ENCODE results near the gene ABI1. TPM values are rescaled to one million over a fixed set of nuclear protein-coding genes. Genes with fewer than 3 reads are reported as not detected.

Gene ABI1
- total RNA-seq, 6 experiments from 2014 or later: 13.4 to 25.3 (median 17.4) TPM

- intact Hi-C loops (cut with DNase I): no loop called here
- Histone ChIP-seq H3K9me3 (no peaks in the 10 kb centered on the region), H3K4me1 (peaks cover 0 to 7% (median 3%) of the 10 kb centered on the region in 4 donors), H3K4me3 (no peak overlapping the region), H3K36me3 (peaks cover 0 to 10% (median 1%) of the 10 kb centered on the region in 4 donors), H3K27me3 (no peaks in the 10 kb centered on the region), H3K27ac (no peak overlapping the region)
- DNase-seq (no peak), ATAC-seq (no peak)
- 68% methylated on average over 5 of the region's 9 CpGs for WGBS (ENCODE audit: insufficient coverage, low coverage, low lambda C conversion rate, missing lambda C conversion rate)
- TF ChIP-seq POLR2A (IDR thresholded peaks at IDR 0.05) (no peak), CTCF (IDR thresholded peaks at IDR 0.05) (no peak)
These were observed 156.8 kb downstream of the ABI1 start for GRCh38 chr10:26703974-26704373.

- H3K27ac ChIP-seq: no peak overlapping the region
- ATAC-seq (no peak), DNase-seq (no peak)
- intact Hi-C loops (cut with DNase I): no loop called here
- H3K4me3 ChIP-seq: no peak overlapping the region
- TF ChIP-seq CTCF (IDR thresholded peaks at IDR 0.05) (no peak), POLR2A (IDR thresholded peaks at IDR 0.05) (no peak)
- H3K36me3 ChIP-seq: peaks cover 0 to 6% (median 1%) of the 10 kb centered on the region in 4 donors
- WGBS (ENCODE audit: insufficient coverage, low coverage, low lambda C conversion rate, missing lambda C conversion rate): 82% methylated on average over 4 of the region's 4 CpGs
- no peaks in the 10 kb centered on the region for H3K9me3 ChIP-seq
- H3K27me3 ChIP-seq: no peaks in the 10 kb centered on the region
- peaks cover 0 to 15% (median 3%) of the 10 kb centered on the region in 4 donors for H3K4me1 ChIP-seq
These were observed 157.7 kb downstream of the ABI1 start for GRCh38 chr10:26703096-26703495.

DNA sequence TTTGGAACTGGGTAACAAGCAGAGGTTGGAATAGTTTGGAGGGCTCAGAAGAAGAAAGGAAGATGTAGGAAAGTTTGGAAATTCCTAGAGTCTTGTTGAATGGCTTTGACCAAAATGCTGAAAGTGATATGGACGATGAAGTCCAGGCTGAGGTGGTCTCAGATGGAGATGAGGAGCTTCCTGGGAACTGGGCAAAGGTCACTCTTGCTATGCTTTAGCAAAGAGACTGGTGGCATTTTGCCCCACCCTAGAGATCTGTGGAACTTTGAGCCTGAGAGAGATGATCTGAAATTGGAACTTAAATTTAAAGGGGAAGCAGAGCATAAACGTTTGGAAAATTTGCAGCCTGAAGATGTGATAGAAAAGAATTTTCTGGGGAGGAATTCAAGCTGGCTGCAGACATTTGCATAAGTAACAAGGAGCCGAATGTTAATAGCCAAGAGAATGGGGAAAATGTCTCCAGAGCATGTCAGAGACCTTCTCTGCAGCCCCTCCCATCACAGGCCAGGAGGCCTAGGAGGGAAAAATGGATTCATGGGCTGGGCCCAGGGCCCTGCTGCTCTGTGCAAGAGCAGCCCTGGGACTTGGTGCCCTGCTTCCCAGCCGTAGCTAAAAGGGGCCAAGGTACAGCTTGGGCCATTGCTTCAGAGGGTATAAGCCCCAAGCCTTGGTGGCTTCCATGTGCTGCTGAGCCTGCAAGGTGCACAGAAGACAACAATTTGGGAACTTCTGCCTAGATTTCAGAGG lies 159.7 kb downstream of the ABI1 start:
- Histone ChIP-seq H3K4me1 (peaks cover 0 to 22% (median 3%) of the 10 kb centered on the region in 4 donors), H3K36me3 (peaks cover 0 to 3% (median 0%) of the 10 kb centered on the region in 4 donors), H3K9me3 (no peaks in the 10 kb centered on the region), H3K27ac (no peak overlapping the region), H3K27me3 (no peaks in the 10 kb centered on the region), H3K4me3 (no peak overlapping the region)
- 36% methylated on average over 4 of the region's 4 CpGs for WGBS (ENCODE audit: insufficient coverage, low coverage, low lambda C conversion rate, missing lambda C conversion rate)
- intact Hi-C loops (cut with DNase I): no loop called here
- TF ChIP-seq CTCF (IDR thresholded peaks at IDR 0.05) (no peak), POLR2A (IDR thresholded peaks at IDR 0.05) (no peak)
- ATAC-seq: no peak
- no peak for DNase-seq

DNA sequence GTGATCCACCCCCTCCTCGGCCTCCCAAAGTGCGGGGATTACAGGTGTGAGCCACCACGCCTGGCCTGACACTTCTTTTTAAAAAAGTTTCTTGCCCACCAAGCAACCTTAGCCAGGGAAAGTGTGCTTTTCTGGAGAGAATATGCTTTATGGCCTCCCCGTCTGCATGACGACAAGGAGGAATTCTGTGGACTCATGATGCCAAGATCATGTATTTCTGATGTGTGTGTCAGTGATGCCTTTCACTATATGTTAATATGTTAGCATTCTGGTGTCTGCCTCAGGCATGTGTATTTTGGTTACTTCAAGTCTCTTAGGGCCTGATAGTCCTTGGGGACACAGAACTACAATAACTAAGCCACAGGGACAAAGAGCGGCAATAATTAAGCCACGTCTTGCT lies 161.1 kb downstream of the ABI1 start:
- intact Hi-C loops (cut with DNase I): no loop called here
- H3K27me3 ChIP-seq: no peaks in the 10 kb centered on the region
- DNase-seq: no peak
- no peaks in the 10 kb centered on the region for H3K9me3 ChIP-seq
- no peaks in the 10 kb centered on the region for H3K36me3 ChIP-seq
- H3K27ac ChIP-seq: no peak overlapping the region
- WGBS (ENCODE audit: insufficient coverage, low coverage, low lambda C conversion rate, missing lambda C conversion rate): 85% methylated on average over 3 of the region's 7 CpGs
- no peak overlapping the region for H3K4me3 ChIP-seq
- H3K4me1 ChIP-seq: peaks cover 0 to 22% (median 3%) of the 10 kb centered on the region in 4 donors
- TF ChIP-seq CTCF (IDR thresholded peaks at IDR 0.05): no peak
- ATAC-seq: no peak
